SH-SY5Y (cell line): Measurements from ENCODE around the gene ATF3.

ENCODE experiments used
- GATA2 ChIP-seq: IDR thresholded peaks from 2 replicates; pipeline ENCODE4 v1.6.1; 2011; ENCODE audit warnings: mild to moderate bottlenecking, low read depth, low read length
- GATA3 ChIP-seq: IDR thresholded peaks from 2 replicates; pipeline ENCODE4 v1.6.1; 2011; ENCODE audit warnings: low read depth, mild to moderate bottlenecking, low read length, moderate library complexity

DNA sequence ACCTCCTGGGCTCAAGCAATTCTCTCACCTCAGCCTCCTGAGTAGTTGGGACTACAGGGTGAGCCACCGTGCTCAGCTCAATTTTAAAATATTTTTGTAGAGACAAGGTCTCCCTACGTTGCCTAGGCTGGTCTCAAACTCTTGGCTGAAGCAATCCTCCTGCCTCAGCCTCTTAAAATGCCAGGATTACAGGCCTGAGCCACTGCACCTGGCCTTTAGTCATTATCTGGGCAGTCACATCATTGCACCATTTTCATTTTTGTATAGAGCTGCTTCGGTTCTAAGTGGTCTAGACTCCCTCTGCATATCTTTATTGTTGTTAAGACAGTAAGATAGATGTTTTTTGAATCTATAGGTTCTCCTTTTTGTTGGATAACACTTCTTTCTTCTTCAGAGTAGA, 39.9 kb downstream of the ATF3 start:
- TF ChIP-seq GATA2: no peak
- TF ChIP-seq GATA3: no peak
